Fibroblast of skin of back (primary cell): ENCODE data around the gene SH3RF2.
"Not testable (repeated sequence)": the region's sequence is repeated elsewhere in the genome, so short reads cannot be mapped to it uniquely, and the experiment has no call there.

Experiments
- DNase-seq: peaks from one replicate; pipeline ENCODE4 v3.0.0-alpha.2; 2013

SH3RF2 gene

DNA sequence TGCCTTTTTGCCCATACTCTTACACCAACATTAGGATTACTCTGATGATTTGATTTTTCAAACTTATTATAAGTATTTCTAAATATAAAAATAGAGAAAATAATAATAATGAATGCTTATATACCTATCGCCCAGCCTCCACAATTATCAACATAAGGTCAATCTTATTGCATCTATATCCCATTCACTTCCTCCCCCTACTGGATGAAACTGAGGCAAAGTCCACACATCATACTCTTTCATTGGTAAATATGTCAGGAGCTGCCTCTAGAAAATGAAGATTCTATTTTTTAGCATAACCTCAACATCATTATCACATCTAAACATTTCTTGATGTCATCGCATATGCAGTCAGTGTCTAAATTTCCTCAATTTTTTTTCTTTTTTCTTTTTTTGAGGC lies 44.3 kb downstream of the SH3RF2 start:
- no peak for DNase-seq

DNA sequence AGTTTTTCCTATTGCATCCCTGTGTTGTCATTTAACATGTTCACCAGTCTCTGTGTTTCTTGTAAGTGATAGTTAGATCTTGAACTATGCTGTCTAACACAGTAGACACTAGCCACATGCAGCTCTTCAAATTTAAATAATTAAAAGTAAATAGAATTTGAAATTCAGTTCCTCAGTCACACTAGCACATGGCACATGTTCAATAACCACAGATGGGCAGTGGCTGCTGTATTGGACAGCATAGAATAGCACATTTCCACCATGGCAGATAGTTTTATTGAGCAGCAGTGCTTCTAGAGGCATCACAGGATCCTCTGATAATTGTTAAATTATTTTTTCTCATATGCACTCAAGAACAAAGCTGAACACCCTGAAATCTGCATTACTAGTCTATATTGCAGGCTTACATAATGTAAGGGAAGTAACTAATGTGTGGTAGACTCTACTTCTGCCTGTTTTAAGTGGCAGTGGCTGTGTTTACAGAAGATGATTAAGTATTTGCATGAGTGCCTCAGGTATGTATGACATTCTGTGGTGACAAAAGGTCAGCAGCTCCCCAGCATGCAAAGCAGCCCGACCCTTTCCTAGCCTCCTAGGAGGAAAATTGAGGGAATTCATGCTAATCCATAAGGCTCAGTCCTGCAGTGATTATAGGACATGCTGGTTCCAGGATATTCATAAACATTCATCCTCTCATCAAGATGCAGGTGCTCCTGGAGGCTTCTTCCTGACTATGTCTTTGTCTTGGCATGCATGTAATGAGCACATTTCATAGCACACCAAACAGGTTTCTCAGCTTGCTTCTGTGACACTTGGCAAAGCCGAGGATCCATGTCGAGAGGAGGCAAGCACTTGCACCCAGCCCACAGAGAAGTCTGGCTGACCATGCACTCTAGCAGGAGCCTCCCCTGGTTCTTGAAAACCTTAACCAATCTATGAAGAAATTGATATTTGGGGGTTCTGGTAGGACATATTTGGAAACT lies 45.5 kb downstream of the SH3RF2 start:
- DNase-seq, result no peak

DNA sequence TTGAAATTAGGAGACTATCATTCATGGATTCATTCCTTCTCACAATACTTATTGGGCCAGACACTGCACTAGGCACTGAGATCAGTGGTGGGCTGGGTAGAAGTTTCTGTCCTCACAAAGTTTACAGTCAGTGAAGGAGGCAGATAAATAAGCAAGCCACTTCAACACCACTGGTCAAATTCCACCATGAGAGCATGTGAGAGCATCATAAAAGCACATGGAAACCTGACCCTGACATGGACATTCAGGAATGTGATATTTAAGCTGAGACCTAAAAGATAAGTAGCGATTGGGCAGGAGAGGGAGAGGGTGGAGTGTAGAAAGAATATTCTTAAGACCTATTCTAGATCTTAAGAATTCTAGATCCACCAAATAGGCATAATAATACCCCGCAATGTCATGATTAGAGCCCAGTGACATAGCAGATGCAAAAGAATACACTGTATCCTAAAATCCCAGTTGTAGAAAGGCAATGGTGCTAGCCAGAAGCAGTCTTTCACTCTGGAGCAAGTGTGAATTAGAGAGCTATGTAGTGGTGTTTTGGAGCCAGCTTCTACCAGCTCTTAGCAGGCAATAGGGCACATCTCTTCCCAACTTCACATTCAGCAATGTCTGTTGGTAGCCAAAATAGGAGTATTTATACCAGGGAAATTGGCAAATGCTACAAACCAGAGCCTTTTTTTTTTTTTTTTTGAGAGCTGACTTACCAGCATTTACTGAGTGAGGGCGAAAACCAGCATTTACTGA lies 46.4 kb downstream of the SH3RF2 start:
- DNase-seq, result no peak

DNA sequence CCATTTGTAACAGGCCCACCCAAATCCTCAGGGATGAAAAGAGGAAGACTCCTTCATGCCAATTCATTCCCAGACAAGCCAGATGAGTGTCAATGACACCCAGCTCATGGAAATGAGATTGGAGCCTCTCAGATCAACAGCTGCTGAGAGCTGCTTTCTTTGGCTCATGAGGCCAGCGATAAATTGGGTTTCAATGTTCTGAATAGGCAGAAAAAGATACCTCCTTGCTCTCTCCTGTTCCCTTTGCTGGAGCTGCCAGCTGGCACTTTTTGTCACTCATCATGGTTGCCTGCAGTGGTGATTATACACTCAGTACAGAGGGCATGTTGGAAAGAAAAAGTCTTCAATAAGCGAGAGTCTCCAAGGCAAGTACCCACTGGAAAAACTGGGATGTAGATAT lies 47.1 kb downstream of the SH3RF2 start:
- no peak for DNase-seq

DNA sequence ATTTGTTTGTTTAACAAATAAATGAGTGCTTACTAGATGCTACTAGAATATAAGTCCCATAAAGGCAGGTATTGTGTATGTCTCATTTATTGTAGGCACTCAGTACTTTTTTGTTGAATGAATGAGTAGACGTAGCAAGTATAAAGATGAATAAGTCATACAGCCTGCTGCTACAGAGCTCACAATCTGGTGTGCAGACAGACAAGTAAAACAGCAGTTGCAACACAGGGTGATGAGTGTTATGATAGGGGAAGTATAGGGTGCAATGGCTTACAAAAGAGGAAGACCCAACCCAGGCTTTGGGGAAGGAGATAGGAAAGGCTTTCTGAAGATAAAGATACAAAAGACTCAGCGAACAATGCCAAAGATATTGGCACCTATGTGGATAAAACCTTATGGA lies 47.7 kb downstream of the SH3RF2 start:
- no peak for DNase-seq

DNA sequence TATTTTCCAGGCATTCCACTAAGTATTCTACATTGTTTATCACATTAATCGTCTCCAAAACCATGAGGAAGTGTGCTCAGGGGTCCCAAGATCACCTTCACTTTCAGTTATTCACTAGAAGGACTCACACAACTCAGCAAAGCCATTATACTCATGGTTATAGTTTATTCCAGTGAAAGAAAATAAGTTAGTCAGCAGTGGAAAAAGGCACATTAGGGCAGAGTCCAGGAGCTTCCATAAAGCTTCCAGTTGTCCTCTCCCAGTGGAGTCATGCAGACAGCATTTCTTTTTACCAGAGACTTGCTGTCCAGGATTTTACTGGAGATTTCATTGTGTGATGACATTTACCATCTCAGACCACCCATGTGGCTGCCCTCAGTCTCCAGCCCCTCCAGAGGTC lies 51.5 kb downstream of the SH3RF2 start:
- DNase-seq, result no peak

DNA sequence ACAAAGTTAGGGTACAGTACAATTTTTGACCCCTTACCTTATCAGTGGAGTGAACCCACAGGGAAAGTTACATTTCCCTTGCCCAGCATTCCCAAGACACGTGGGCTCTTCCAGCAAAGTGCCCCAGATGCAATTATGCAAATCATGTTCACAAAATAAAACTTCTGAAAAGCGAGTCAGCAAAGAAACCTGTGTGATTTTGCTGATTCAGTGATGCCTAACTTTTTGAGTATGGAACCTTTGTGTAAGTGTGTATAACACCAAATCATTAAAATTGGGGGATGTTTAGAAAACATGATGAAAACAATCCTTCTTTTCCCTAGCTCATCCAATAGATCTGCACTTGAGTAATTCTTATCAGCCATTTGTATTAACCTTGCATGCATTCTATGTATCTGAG lies 52.6 kb downstream of the SH3RF2 start:
- DNase-seq, result no peak

DNA sequence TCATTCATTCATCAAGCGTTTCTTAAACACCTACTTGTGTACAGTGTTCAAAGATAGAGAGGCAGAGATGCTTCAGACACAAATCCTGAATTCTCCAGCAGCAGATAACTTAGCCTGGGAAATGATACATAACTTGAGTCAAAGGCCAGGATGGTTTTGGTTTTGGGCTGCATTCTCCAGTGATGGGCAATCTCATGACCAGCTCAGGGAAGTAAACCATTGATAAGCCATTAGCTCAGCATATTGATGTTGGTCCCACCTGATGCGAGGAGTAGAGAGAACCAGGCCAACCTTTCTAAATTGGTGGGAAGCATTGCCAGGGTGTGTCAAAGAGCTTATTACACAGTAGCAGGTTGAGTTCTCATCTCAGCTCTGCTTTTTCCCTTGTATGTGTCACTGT lies 53.0 kb downstream of the SH3RF2 start:
- DNase-seq, result no peak

DNA sequence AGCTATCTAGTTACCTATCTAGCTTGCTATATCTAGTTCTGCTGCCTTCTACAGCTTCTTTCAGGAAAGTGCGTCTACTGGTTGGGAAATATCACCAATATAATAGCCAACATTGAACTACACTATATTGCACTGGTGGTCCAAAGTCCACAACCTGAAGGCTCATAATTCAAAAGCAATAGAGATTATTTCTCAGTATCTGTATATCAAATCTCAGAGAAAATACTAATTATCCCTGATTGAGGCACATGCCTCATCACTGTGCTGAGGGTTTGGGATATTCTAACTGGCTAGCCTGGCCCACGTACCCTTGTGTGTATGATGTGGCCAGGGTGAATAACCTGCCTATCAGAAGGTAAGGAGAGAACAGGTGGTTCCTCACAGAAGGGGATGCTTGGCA lies 53.8 kb downstream of the SH3RF2 start:
- no peak for DNase-seq

DNA sequence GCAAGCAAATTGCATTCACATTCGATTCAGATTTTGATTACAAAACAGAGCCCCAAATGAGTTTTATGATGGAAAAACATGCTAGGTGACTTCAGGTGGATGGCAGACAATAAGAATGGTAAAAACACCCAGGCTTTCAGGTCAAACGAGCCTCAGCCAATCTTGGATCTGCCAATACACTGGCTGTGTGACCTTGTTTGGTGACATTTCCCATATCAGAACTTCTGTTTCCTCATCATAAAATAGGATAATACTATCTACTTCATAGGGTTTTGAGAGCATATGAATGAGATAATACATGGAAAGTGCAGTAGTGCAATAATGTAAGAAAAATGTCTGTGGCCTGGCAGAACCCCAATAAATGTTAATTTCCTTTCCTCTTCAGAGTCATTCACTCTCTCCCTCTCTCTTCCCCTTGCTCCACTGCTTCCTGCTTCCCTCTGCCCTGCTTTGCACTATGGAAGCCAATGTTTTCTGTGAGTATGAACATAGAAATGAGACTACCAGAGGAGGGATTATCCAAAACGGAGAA lies 54.7 kb downstream of the SH3RF2 start:
- peak; percentile 35 for DNase-seq

DNA sequence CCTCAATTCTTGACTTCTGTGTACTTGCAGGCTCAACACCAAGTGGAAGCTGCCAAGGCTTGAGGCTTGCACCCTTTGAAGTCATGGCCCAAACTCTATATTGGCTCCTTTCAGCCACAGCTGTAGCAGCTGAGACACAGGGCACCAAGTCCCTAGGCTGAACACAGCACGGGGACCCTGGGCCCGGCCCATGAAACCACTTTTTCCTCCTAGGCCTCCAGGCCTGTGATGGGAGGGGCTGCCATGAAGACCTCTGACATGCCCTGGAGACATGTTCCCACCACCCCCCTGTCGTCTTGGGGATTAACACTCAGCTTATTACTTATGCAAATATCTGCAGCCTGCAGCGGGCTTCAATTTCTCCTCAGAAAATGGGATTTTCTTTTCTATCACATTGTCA lies 57.2 kb downstream of the SH3RF2 start:
- not testable (repeated sequence) for DNase-seq

DNA sequence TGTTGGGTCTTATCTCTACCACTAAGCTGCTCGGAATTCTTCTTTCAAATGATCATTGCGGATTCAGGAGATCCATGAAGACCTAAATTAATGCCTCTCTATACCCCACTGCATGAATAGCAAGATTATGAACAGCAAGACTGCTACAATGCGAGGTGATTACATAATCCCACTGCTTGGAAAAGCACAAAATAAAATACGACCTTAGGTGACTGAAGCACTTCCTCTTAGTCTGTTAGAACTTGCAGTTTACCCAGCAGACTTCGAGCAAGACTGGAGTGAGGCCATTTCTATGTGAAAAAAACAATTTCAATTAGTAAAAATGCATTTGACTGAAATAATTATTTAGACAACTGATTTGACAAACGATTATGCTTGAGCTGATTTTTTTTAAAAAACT lies 59.8 kb downstream of the SH3RF2 start:
- DNase-seq, result no peak

DNA sequence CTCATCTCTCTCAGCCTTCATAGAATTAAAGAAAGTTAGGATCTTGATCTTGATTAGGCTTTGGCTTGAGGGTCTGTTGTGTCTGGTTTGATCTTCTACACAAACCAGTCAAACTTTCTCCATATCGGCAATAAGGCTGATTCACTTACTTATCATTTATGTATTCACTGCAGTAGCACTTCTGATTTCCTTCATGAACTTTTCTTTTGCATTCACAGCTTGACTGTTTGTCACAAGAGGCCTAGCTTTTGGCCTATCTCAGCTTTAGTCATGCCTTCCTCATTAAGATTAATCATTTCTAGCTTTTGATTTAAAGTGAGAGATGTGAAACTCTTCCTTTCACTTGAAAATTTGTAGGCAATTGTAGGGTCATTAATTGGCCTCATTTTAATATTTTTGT lies 62.8 kb downstream of the SH3RF2 start:
- no peak for DNase-seq

DNA sequence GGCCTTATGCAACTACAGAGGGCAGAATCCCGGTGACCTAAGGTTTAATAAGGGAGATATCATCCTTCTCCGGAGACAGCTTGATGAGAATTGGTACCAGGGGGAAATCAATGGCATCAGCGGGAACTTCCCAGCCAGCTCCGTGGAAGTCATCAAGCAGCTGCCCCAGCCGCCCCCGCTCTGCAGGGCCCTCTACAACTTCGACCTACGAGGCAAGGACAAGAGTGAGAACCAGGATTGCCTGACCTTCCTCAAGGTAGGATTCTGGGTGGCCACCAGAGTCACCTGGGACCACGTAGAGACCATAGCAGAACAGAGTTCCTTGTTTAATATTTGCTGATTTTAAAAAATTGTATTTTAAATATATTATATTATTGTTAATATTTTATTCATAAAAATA lies 63.7 kb downstream of the SH3RF2 start:
- no peak for DNase-seq

DNA sequence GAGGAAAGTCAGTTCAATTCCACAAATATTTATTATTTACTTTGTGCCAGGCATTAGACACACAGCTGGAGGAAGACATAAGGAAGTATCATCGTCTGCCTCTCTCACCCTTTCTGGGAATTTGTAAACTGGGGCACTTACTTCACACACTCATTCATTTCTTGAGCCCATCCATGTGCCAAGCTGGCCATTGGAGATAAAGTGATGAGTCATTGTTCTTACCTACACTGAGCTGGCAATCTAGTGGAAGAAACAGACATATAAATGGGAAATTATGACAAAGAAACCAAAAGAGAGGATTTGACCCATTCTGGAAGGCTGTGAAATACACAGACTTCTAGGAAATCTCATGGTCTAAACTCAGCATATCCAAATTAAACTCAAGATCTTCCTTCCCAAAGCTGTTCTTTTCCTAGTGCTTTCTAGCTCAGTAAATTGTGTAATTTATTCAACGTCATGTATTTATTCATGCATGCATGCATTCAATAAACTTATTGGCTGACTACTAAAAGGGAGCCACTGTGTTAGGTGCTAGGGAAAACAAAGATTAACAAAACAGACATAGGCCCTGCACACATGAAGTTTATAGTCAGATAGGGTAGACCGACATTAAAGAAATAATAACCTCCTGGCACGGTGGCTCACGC lies 65.3 kb downstream of the SH3RF2 start:
- DNase-seq, result no peak

DNA sequence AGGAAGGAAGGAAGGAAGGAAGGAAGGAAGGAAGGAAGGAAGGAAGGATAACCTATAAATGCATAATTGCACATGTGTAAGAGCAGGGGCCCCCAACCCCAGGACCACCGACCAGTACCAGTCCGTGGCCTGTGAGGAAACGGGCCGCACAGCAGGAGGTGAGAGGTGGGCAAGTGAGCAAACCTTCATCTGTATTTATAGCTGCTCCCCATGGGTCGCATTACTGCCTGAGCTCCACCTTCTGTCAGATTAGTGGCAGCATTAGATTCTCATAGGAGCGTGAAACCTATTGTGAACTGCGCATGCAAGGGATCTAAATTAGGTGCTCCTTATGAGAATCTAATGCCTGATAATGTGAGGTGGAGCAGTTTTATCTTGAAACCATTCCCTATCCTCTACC lies 66.1 kb downstream of the SH3RF2 start:
- DNase-seq, result no peak

DNA sequence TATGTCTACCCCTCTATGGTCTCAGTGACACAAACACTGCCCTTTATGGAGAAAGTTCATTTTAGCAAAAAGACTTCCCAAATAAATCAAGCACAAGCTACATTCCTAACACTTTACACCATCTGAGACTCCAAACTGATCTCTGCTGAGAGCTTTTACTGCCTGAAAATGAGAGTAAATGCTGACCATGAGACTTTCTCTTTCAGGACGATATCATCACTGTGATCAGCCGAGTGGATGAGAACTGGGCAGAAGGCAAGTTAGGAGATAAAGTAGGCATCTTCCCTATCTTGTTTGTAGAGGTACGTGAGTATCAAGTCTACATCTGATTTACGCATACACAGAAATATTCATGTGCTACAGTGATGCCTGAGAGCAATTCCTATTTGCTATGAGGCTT lies 67.5 kb downstream of the SH3RF2 start:
- no peak for DNase-seq

DNA sequence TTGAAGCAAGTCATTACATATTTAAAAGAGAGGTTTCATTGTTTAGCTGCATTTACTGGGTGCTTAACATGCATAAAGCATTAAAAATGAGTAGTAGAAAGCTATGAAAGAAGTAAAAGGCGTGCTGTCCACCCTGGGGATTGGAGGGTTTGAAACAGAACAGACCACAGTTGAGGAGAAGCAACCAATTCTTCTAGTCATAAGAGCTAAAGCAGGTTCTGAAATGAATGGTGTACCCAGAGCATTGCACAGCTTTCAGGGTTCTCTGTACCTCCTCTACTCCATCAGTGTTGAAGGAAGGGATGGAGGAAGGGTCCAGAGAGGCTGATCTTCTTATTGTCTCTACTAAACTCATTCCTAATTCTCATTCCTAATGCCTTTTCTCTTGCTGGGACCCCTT lies 68.9 kb downstream of the SH3RF2 start:
- DNase-seq, result no peak

DNA sequence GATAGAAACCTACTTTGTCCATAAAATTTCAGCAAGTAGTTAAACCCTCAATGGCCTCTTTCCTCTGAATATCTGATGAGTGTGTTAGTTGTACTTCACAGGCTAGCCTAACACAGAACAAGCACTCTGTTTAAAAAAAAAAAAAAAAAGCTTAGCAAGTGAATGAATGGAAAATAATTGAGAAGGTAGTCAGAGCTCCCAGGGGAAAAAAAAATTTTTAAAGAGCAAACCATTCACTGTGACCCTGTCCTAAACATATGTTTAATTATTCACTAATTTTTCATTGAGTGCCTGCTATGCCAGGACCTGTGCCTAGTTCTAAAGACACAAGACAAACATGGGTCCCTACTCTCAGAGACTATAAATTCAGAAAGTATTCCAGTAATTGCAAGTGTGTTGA lies 69.3 kb downstream of the SH3RF2 start:
- peak; percentile 34 for DNase-seq

DNA sequence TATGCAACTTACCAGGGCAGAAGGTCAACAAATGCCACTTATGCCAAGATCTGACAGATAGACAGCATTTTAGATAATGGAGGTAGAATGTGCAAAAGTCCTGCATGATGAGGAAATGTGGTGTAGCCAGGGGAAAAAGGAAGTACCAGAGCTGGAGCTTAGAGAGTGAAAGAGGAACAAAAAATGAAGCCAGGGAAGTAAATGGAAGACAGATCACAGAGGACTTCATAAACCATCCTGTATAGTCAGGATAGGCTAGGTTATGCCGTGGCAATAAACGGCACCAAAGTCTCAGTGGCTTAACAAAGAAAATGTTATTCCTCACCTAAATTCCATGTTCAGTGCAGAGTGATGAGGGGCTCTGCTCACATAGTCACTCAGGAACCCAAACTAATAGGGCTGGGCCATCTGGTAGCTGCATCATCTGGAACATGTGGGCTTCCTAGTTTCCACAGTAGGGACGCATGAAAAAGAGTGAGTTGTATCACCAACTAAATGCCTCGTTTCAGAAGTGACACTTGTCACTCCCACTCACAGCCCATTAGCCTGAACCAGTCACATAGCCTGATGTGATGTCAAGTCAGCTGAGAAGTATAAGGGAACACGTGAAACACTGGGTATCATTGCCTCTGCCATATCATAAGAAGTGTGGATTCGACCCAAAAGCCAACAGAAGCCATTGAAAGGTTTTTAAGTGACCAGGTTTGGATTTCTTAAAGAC lies 70.3 kb downstream of the SH3RF2 start:
- no peak for DNase-seq

DNA sequence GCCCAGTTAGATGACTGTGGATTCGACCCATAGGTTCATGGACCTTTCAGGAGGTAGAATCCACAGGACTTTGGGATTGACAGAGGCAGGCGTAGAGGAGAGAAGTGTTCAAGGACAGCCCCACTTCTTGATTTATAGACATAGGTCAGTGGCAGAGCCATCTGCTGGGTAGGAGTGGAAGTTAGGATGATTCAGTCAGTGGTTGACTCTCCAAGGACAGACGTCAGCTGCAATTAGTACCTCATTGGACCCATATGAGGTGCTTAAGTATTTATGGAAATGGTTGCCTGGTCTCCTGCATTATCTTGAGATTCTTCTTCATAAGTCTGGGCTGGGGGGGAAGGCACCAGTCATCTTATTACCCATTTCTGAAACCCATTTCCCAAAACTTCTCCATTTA lies 70.9 kb downstream of the SH3RF2 start:
- peak; percentile 16 for DNase-seq

DNA sequence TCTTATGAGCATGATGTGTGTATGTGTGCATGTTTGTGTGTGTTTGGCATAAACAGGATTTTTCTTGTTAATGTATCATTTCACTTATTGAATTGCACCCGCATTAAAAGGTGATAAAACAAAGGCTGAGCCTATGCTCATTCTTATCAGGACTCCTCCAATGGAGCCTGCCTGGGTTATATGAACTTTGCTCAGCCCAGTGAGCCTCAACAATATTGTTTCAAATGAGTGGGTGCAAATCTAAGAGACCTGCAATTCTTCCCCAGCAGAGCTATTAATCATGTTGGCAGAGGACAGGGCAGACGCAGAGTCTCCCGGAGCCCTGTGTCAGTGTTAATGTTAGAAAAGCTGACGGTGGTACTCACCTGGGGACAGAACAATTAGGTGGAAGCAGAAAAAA lies 71.6 kb downstream of the SH3RF2 start:
- no peak for DNase-seq

DNA sequence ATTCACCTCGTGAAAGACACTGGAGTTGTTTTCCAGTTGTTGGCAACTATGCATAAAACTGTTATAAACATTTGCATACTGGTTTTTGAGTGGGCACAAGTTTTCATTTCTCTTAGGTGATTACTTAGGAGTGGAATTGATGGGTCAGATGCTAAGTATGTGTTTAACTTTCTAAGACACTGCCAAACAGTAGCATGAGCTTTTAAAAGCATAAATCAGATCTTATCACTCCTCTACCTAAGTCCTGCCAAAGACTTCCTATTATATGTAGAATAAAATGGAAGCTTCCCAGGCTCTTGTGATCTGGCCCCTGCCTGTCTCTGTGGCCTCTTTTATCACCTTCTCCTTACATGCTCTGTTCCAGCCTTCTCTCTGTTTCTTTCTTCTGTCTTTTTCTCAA lies 72.6 kb downstream of the SH3RF2 start:
- DNase-seq, result no peak
